Gastrocnemius medialis (tissue), 4 donors: ENCODE measurements around the gene APBA1. TPM values are rescaled to one million over a fixed set of nuclear protein-coding genes. Genes with fewer than 3 reads are reported as not detected.

Experiments used
- ATAC-seq, 2 donors: fragments of 150-250 bp; one replicate each; pipeline ENCODE4 v1.9.1; 2016
- DNase-seq, 2 donors: peaks; one replicate each; pipeline ENCODE4 v3.0.0-alpha.2; 2019
- H3K27ac ChIP-seq, 4 donors: fragments of 200-600 bp; sonication (generic); 1 replicate in 1 of 4; 2 replicates in 3 of 4; pipeline ENCODE4 v1.5.1; 2016 to 2018; ENCODE audit warnings: mild to moderate bottlenecking in 2 of 4, moderate library complexity in 1 of 4
- H3K27me3 ChIP-seq, 3 donors: fragments of 200-600 bp; sonication (generic) in 2 of 3; 1 replicate in 1 of 3; 2 replicates in 2 of 3; pipeline versions ENCODE4 v1.5.1 to v1.6.0; 2016 to 2019; ENCODE audit warnings: mild to moderate bottlenecking in 1 of 3, moderate library complexity in 1 of 3
- H3K36me3 ChIP-seq, 2 donors: fragments of 200-600 bp; sonication (generic) in 1 of 2; one replicate each; pipeline ENCODE4 v1.5.1; 2017 to 2018
- H3K4me1 ChIP-seq, 2 donors: fragments of 200-600 bp; sonication (generic) in 1 of 2; one replicate each; pipeline ENCODE4 v1.5.1; 2016 to 2017; ENCODE audit warnings: mild to moderate bottlenecking in 2 of 2
- H3K4me3 ChIP-seq, 4 donors: fragments of 200-600 bp; sonication (generic) in 3 of 4; 1 replicate in 1 of 4; 2 replicates in 3 of 4; pipeline ENCODE4 v1.5.1; 2016 to 2019; ENCODE audit warnings: mild to moderate bottlenecking in 2 of 4
- H3K9me3 ChIP-seq, 3 donors: fragments of 200-600 bp; sonication (generic) in 2 of 3; 1 replicate in 1 of 3; 2 replicates in 2 of 3; pipeline ENCODE4 v1.5.1; 2016 to 2019
- CTCF ChIP-seq, 5 experiments: fragments of 450-650 bp in 3 of 5; fragments of 200-600 bp in 2 of 5; sonication (generic) in 2 of 5; IDR thresholded peaks in 4 of 5; conservative IDR thresholded peaks in 1 of 5; 1 replicate in 4 of 5; 2 replicates in 1 of 5; pipeline ENCODE4 v1.5.1; 2016 to 2019; ENCODE audit warnings: antibody characterized with exemption in 5 of 5, mild to moderate bottlenecking in 3 of 5, moderate library complexity in 3 of 5
- POLR2A ChIP-seq, 2 donors: fragments of 450-650 bp; IDR thresholded peaks; one replicate each; pipeline ENCODE4 v1.6.1; 2017; ENCODE audit warnings: antibody characterized with exemption in 2 of 2, mild to moderate bottlenecking in 2 of 2, moderate library complexity in 2 of 2
- in situ Hi-C, 4 donors: fragments of 200-750 bp; cut with MboI; loops; one replicate each; pipeline versions ENCODE4 v1.15.0 to v1.8.0; 2017; ENCODE audit warnings: low sequenced_read_pairs in 4 of 4
- intact Hi-C: fragments of 100-400 bp; cut with DNase I; formaldehyde crosslinking; loops from one replicate; pipeline ENCODE4 v1.15.1; 2023; ENCODE audit warnings: low total_unique reads
- total RNA-seq, 4 donors: library from RNA; depleted of rRNA; stranded (reverse); fragments of >200 nt; gene quantifications; one replicate each; pipeline versions ENCODE4 v1.1.0 to v1.2.3, GENCODE V29; 2016

APBA1 gene
- total RNA-seq, 4 donors from 2014 or later: 0.61 to 2.3 (median 1.4) TPM

- Histone ChIP-seq H3K9me3 (no peaks in the 10 kb centered on the region), H3K4me3 (no peak overlapping the region), H3K36me3 (no peaks in the 10 kb centered on the region), H3K27me3 (no peaks in the 10 kb centered on the region), H3K27ac (no peak overlapping the region), H3K4me1 (no peaks in the 10 kb centered on the region)
- intact Hi-C loops (no loop called here), in situ Hi-C loops (no loop called here)
- TF ChIP-seq POLR2A (IDR thresholded peaks at IDR 0.05) (no peak), CTCF (IDR thresholded peaks at IDR 0.05 in 4 of 5, conservative IDR thresholded peaks at IDR 0.05 in 1 of 5) (no peak)
- DNase-seq (no peak), ATAC-seq (no peak)
These were observed 238.8 kb downstream of the APBA1 start for GRCh38 chr9:69433392-69433791.

GRCh38 chr9:69432623-69433022, 239.5 kb downstream of the APBA1 start:
- Histone ChIP-seq H3K9me3 (no peaks in the 10 kb centered on the region), H3K27me3 (no peaks in the 10 kb centered on the region), H3K4me1 (no peaks in the 10 kb centered on the region), H3K27ac (no peak overlapping the region), H3K4me3 (no peak overlapping the region), H3K36me3 (no peaks in the 10 kb centered on the region)
- ATAC-seq: no peak
- no peak for TF ChIP-seq POLR2A (IDR thresholded peaks at IDR 0.05)
- TF ChIP-seq CTCF (IDR thresholded peaks at IDR 0.05 in 4 of 5, conservative IDR thresholded peaks at IDR 0.05 in 1 of 5): no peak
- intact Hi-C loops: no loop called here
- in situ Hi-C loops: no loop called here
- DNase-seq: no peak

DNA sequence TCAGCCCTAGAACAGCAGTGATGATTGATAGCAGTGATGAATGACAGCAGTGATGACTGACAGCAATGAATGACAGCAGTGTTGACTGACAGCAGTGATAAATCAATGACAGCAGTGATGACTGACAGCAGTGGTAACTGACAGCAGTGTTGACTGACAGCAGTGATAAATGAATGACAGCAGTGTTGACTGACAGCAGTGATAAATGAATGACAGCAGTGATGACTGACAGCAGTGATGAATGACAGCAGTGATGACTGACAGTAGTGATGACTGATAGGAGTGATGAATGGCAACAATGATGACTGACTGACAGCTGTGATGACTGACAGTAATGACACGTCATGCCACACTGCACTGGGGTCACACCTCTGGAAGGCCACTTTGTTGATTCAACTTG, 240.4 kb downstream of the APBA1 start:
- Histone ChIP-seq H3K27me3 (no peaks in the 10 kb centered on the region), H3K4me3 (no peak overlapping the region), H3K9me3 (no peaks in the 10 kb centered on the region), H3K36me3 (no peaks in the 10 kb centered on the region), H3K27ac (no peak overlapping the region), H3K4me1 (no peaks in the 10 kb centered on the region)
- intact Hi-C loops (no loop called here), in situ Hi-C loops (no loop called here)
- DNase-seq (no peak), ATAC-seq (no peak)
- TF ChIP-seq CTCF (IDR thresholded peaks at IDR 0.05 in 4 of 5, conservative IDR thresholded peaks at IDR 0.05 in 1 of 5) (no peak), POLR2A (IDR thresholded peaks at IDR 0.05) (no peak)

DNA sequence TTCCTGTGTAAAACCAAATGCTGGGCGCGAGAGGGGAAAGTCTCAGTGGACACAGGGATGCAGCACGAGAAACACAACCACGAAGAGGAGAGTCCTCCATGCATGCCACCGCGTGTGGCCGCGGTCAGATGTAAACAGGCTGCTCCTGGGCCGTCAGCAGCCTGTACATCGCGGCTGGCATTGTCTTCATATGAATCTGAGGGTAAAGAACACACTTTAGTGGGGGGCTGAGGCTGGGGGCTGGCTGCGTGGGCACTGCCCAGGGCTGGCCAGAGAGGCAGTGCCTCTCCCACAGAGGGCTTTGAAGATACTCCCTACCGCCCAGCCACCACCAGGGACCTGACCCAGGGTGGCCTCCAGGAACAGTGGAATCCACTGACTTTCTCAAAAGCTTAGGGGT, 241.0 kb downstream of the APBA1 start:
- in situ Hi-C loops (no loop called here), intact Hi-C loops (no loop called here)
- Histone ChIP-seq H3K4me1 (no peaks in the 10 kb centered on the region), H3K9me3 (no peaks in the 10 kb centered on the region), H3K27ac (no peak overlapping the region), H3K4me3 (no peak overlapping the region), H3K27me3 (no peaks in the 10 kb centered on the region), H3K36me3 (no peaks in the 10 kb centered on the region)
- no peak for TF ChIP-seq POLR2A (IDR thresholded peaks at IDR 0.05)
- no peak for TF ChIP-seq CTCF (IDR thresholded peaks at IDR 0.05 in 4 of 5, conservative IDR thresholded peaks at IDR 0.05 in 1 of 5)
- DNase-seq (no peak), ATAC-seq (no peak)

DNA sequence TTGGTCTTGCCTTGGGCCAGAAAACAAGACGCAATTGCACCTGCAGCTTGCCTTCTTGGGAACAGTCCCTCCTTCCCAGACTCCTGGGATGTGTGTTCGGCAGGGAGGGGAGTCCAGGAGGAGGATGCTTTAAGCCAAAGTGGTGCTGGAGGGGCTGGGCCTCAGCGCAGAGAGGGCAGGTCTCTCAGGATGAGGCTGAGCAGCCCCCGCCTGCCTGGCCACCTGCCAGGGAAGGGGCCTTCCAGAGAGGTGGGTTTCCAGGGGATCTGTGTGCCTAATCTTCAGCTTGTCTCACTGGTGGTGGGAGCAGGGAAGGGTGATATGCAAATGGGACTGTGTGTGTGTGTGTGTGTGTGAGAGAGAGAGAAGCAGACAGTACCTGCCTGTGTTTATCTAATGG, 242.0 kb downstream of the APBA1 start:
- in situ Hi-C loops: no loop called here
- TF ChIP-seq POLR2A (IDR thresholded peaks at IDR 0.05) (no peak), CTCF (IDR thresholded peaks at IDR 0.05 in 4 of 5, conservative IDR thresholded peaks at IDR 0.05 in 1 of 5) (no peak)
- DNase-seq: no peak

More for the DNA sequence above, 242.0 kb downstream of the APBA1 start:
- no peak overlapping the region for H3K27ac ChIP-seq
- intact Hi-C loops: no loop called here
- H3K9me3 ChIP-seq: no peaks in the 10 kb centered on the region
- no peak overlapping the region for H3K4me3 ChIP-seq
- ATAC-seq: no peak
- H3K36me3 ChIP-seq: no peaks in the 10 kb centered on the region
- H3K27me3 ChIP-seq: no peaks in the 10 kb centered on the region
- no peaks in the 10 kb centered on the region for H3K4me1 ChIP-seq
